ENCODE data around the gene NUDT4. TPM values are rescaled to one million over a fixed set of nuclear protein-coding genes. Genes with fewer than 3 reads are reported as not detected.

The NUDT4 gene
- total and polyA plus RNA-seq, 2 of the 8 experiments (the other 6 are each of a cell fraction or from before 2014, with no cell fraction given), result 17.3 to 71.7 TPM

GRCh38 chr12:93335603-93336162 lies 42.0 kb upstream of the NUDT4 start (continued):
- TF ChIP-seq E2F6 (IDR thresholded peaks at IDR 0.05) (no peak), SAP30 (IDR thresholded peaks at IDR 0.05; ENCODE audit: insufficient read depth, insufficient replicate concordance, low read length) (no peak), TBP (IDR thresholded peaks at IDR 0.05; ENCODE audit: low read depth, low read length) (no peak), EZH2 (IDR thresholded peaks at IDR 0.05; ENCODE audit: low read depth, low read length, severe bottlenecking) (no peak), PHF8 (conservative IDR thresholded peaks at IDR 0.05; ENCODE audit: low read depth, low read length) (no peak), RXRA (IDR thresholded peaks at IDR 0.05; ENCODE audit: insufficient read depth, low read depth, low read length) (no peak), BACH1 (IDR thresholded peaks at IDR 0.05; ENCODE audit: low read length) (no peak), SUZ12 (IDR thresholded peaks at IDR 0.05; ENCODE audit: low read length) (no peak), BCL11A (IDR thresholded peaks at IDR 0.05; ENCODE audit: low read depth in 2 of 2, low read length in 2 of 2) (no peak), CHD1 (IDR thresholded peaks at IDR 0.05; ENCODE audit: low read depth, low read length) (no peak)

Measured in H1 (cell line).